HEK293T (cell line): ENCODE measurements around the gene IFI27L2.

ENCODE experiments used
- ARNT ChIP-seq: fragments of 450-650 bp; IDR thresholded peaks from 2 replicates; pipeline ENCODE4 v1.6.1; 2017; ENCODE audit warnings: mild to moderate bottlenecking
- BHLHE40 ChIP-seq: fragments of 450-650 bp; IDR thresholded peaks from 2 replicates; pipeline ENCODE4 v1.6.1; 2016; ENCODE audit warnings: mild to moderate bottlenecking, moderate library complexity, borderline replicate concordance
- CTBP1 ChIP-seq: fragments of 450-650 bp; IDR thresholded peaks from 2 replicates; pipeline ENCODE4 v1.6.1; 2016; ENCODE audit warnings: borderline replicate concordance
- ELF4 ChIP-seq: fragments of 450-650 bp; IDR thresholded peaks from 2 replicates; pipeline ENCODE4 v1.6.1; 2017; ENCODE audit warnings: antibody characterized with exemption
- FOXA1 ChIP-seq: fragments of 450-650 bp; IDR thresholded peaks from 2 replicates; pipeline ENCODE4 v1.6.1; 2016; ENCODE audit warnings: mild to moderate bottlenecking
- FOXM1 ChIP-seq: fragments of 450-650 bp; IDR thresholded peaks from 2 replicates; pipeline ENCODE4 v1.6.1; 2017; ENCODE audit warnings: mild to moderate bottlenecking, borderline replicate concordance
- HDGF ChIP-seq: fragments of 450-650 bp; IDR thresholded peaks from 2 replicates; pipeline ENCODE4 v1.6.1; 2017; ENCODE audit warnings: antibody characterized with exemption, borderline replicate concordance
- L3MBTL2 ChIP-seq: fragments of 450-650 bp; conservative IDR thresholded peaks from 2 replicates; pipeline ENCODE4 v1.6.1; 2016; ENCODE audit warnings: mild to moderate bottlenecking
- SP1 ChIP-seq: fragments of 450-650 bp; IDR thresholded peaks from 2 replicates; pipeline ENCODE4 v1.6.1; 2017
- TARDBP ChIP-seq: fragments of 450-650 bp; IDR thresholded peaks from 2 replicates; pipeline ENCODE4 v1.6.1; 2016
- ZNF384 ChIP-seq: fragments of 450-650 bp; IDR thresholded peaks from 2 replicates; pipeline ENCODE4 v1.6.1; 2016
- TF ChIP-seq, protein P1 (sequence below): fragments of 450-650 bp; IDR thresholded peaks from 2 replicates; pipeline ENCODE4 v1.6.1; 2016

GRCh38 chr14:94104731-94105130 lies 24.7 kb downstream of the IFI27L2 start:
- no peak for TF ChIP-seq ARNT
- no peak for TF ChIP-seq SP1
- TF ChIP-seq FOXA1: no peak
- TF ChIP-seq L3MBTL2: no peak
- TF ChIP-seq HDGF: no peak
- no peak for TF ChIP-seq ZNF384
- TF ChIP-seq, protein P1, sequence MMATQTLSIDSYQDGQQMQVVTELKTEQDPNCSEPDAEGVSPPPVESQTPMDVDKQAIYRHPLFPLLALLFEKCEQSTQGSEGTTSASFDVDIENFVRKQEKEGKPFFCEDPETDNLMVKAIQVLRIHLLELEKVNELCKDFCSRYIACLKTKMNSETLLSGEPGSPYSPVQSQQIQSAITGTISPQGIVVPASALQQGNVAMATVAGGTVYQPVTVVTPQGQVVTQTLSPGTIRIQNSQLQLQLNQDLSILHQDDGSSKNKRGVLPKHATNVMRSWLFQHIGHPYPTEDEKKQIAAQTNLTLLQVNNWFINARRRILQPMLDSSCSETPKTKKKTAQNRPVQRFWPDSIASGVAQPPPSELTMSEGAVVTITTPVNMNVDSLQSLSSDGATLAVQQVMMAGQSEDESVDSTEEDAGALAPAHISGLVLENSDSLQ: no peak
- no peak for TF ChIP-seq FOXM1
- TF ChIP-seq CTBP1: no peak
- no peak for TF ChIP-seq TARDBP
- no peak for TF ChIP-seq ELF4
- no peak for TF ChIP-seq BHLHE40
